SK-N-SH treated with all-trans-retinoic acid at 6 μM for 48 hours (cell line): ENCODE results near the gene CORO2A.

Experiments used
- ARNTL ChIP-seq: fragments of 450-650 bp; formaldehyde crosslinking; IDR thresholded peaks from 2 replicates; pipeline ENCODE4 v1.5.0; 2020; ENCODE audit warnings: low read depth, mild to moderate bottlenecking, moderate library complexity, borderline replicate concordance
- BACH2 ChIP-seq: fragments of 250-450 bp; sonication (Bioruptor Pico); IDR thresholded peaks from 2 replicates; pipeline ENCODE4 v1.9.0; 2021; ENCODE audit warnings: mild to moderate bottlenecking, borderline replicate concordance
- CREB5 ChIP-seq: fragments of 250-450 bp; sonication (Bioruptor Pico); IDR thresholded peaks from 2 replicates; pipeline ENCODE4 v1.5.1; 2020; ENCODE audit warnings: low read depth, mild to moderate bottlenecking, moderate library complexity
- RARB ChIP-seq: fragments of 250-450 bp; sonication (Bioruptor Pico); IDR thresholded peaks from 2 replicates; pipeline ENCODE4 v1.8.0; 2021; ENCODE audit warnings: mild to moderate bottlenecking, moderate library complexity
- SNAI2 ChIP-seq: fragments of 250-450 bp; sonication (Bioruptor Pico); IDR thresholded peaks from 2 replicates; pipeline ENCODE4 v1.5.0; 2020; ENCODE audit warnings: mild to moderate bottlenecking, moderate library complexity
- TF ChIP-seq, protein P1 (sequence below): fragments of 250-450 bp; sonication (Bioruptor Pico); IDR thresholded peaks from 2 replicates; pipeline ENCODE4 v1.5.0; 2020; ENCODE audit warnings: mild to moderate bottlenecking, moderate library complexity

GRCh38 chr9:98218562-98219363 lies 26.3 kb upstream of the CORO2A start:
- TF ChIP-seq RARB (no peak), CREB5 (no peak), SNAI2 (no peak), ARNTL (CRISPR knock-in tag) (no peak), BACH2 (CRISPR knock-in tag) (no peak)
- TF ChIP-seq, protein P1, sequence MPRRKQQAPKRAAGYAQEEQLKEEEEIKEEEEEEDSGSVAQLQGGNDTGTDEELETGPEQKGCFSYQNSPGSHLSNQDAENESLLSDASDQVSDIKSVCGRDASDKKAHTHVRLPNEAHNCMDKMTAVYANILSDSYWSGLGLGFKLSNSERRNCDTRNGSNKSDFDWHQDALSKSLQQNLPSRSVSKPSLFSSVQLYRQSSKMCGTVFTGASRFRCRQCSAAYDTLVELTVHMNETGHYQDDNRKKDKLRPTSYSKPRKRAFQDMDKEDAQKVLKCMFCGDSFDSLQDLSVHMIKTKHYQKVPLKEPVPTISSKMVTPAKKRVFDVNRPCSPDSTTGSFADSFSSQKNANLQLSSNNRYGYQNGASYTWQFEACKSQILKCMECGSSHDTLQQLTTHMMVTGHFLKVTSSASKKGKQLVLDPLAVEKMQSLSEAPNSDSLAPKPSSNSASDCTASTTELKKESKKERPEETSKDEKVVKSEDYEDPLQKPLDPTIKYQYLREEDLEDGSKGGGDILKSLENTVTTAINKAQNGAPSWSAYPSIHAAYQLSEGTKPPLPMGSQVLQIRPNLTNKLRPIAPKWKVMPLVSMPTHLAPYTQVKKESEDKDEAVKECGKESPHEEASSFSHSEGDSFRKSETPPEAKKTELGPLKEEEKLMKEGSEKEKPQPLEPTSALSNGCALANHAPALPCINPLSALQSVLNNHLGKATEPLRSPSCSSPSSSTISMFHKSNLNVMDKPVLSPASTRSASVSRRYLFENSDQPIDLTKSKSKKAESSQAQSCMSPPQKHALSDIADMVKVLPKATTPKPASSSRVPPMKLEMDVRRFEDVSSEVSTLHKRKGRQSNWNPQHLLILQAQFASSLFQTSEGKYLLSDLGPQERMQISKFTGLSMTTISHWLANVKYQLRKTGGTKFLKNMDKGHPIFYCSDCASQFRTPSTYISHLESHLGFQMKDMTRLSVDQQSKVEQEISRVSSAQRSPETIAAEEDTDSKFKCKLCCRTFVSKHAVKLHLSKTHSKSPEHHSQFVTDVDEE (CRISPR knock-in tag): no peak
